Neural cell (in vitro differentiated cells): ENCODE measurements around the gene MTFMT. TPM values are rescaled to one million over a fixed set of nuclear protein-coding genes. Genes with fewer than 3 reads are reported as not detected.

ENCODE experiments used
- H2AFZ ChIP-seq: fragments of 200-600, 300-800 bp; sonication (generic), shearing (Covaris generic); 2 replicates; pipeline ENCODE4 v1.6.0; 2014; ENCODE audit warnings: low read depth, mild to moderate bottlenecking, antibody characterized with exemption, low read length, moderate library complexity
- H3F3A ChIP-seq: fragments of 200-600 bp; shearing (Covaris generic); 2 replicates; pipeline ENCODE4 v1.6.1; 2016; ENCODE audit warnings: mild to moderate bottlenecking, moderate library complexity, mixed read lengths, antibody characterized with exemption, low read length; ENCODE audit not compliant: insufficient read depth, poor library complexity, severe bottlenecking
- H3K27ac ChIP-seq: fragments of 200-600, 300-800 bp; sonication (generic), shearing (Covaris generic); 2 replicates; pipeline ENCODE4 v1.5.1; 2014; ENCODE audit warnings: mild to moderate bottlenecking, low read length, moderate library complexity
- H3K27me3 ChIP-seq: fragments of 300-800, 200-600 bp; sonication (generic), shearing (Covaris generic); 2 replicates; pipeline ENCODE4 v1.6.0; 2014; ENCODE audit warnings: mild to moderate bottlenecking, low read depth, low read length, moderate library complexity; ENCODE audit not compliant: insufficient read depth
- H3K36me3 ChIP-seq: fragments of 300-800, 200-600 bp; sonication (generic), shearing (Covaris generic); 2 replicates; pipeline ENCODE4 v1.5.1; 2014; ENCODE audit warnings: mild to moderate bottlenecking, antibody characterized with exemption, low read length, moderate library complexity; ENCODE audit not compliant: insufficient read depth
- H3K4me2 ChIP-seq: fragments of 300-800, 200-600 bp; sonication (generic), shearing (Covaris generic); 2 replicates; pipeline ENCODE4 v1.6.0; 2014; ENCODE audit warnings: mild to moderate bottlenecking, low read length
- H3K4me3 ChIP-seq: fragments of 300-800, 200-600 bp; sonication (generic), shearing (Covaris generic); 2 replicates; pipeline ENCODE4 v1.5.1; 2014; ENCODE audit warnings: mild to moderate bottlenecking, low read length, moderate library complexity
- H3K79me2 ChIP-seq: fragments of 200-600 bp; shearing (Covaris generic); replicated peaks from 2 replicates; pipeline ENCODE4 v1.6.0; 2014; ENCODE audit warnings: mild to moderate bottlenecking, low read length, moderate library complexity; ENCODE audit not compliant: insufficient read depth
- H3K9ac ChIP-seq: fragments of 300-800, 200-600 bp; sonication (generic), shearing (Covaris generic); 2 replicates; pipeline ENCODE4 v1.6.1; 2016; ENCODE audit warnings: mild to moderate bottlenecking, low read length, mixed read lengths
- H3K9me2 ChIP-seq: fragments of 200-600 bp; shearing (Covaris generic); 2 replicates; pipeline ENCODE4 v1.6.1; 2016; ENCODE audit warnings: mild to moderate bottlenecking, low read length, mixed read lengths; ENCODE audit not compliant: insufficient read depth
- H3K9me3 ChIP-seq: fragments of 200-600, 300-800 bp; sonication (generic), shearing (Covaris generic); 2 replicates; pipeline ENCODE4 v1.6.1; 2016; ENCODE audit warnings: mild to moderate bottlenecking, mixed run types, low read length, moderate library complexity, mixed read lengths
- H4K20me1 ChIP-seq: fragments of 200-600 bp; shearing (Covaris generic); 2 replicates; pipeline ENCODE4 v1.6.1; 2016; ENCODE audit warnings: mild to moderate bottlenecking, mixed run types; ENCODE audit not compliant: insufficient read depth
- CTCF ChIP-seq: fragments of 450-650 bp; IDR thresholded peaks from 2 replicates; pipeline ENCODE4 v1.5.1; 2014; ENCODE audit warnings: antibody characterized with exemption, mild to moderate bottlenecking, moderate library complexity; ENCODE audit not compliant: poor library complexity, severe bottlenecking
- EP300 ChIP-seq: fragments of 450-650 bp; conservative IDR thresholded peaks from 2 replicates; pipeline ENCODE4 v1.6.1; 2014; ENCODE audit warnings: antibody characterized with exemption, mild to moderate bottlenecking, moderate library complexity; ENCODE audit not compliant: poor library complexity, severe bottlenecking
- EZH2 ChIP-seq: fragments of 200-600, 300-800 bp; shearing (Covaris generic), sonication (generic); IDR thresholded peaks from 2 replicates; pipeline ENCODE4 v1.6.1; 2014; ENCODE audit warnings: antibody characterized with exemption, low read length, borderline replicate concordance, mild to moderate bottlenecking; ENCODE audit not compliant: insufficient read depth, poor library complexity, severe bottlenecking
- MXI1 ChIP-seq: fragments of 450-650 bp; conservative IDR thresholded peaks from 2 replicates; pipeline ENCODE4 v1.6.1; 2014; ENCODE audit warnings: antibody characterized with exemption, mild to moderate bottlenecking; ENCODE audit not compliant: poor library complexity, severe bottlenecking
- POLR2AphosphoS5 ChIP-seq: IDR thresholded peaks from 2 replicates; pipeline ENCODE4 v1.6.1; 2012
- RAD21 ChIP-seq: fragments of 450-650 bp; conservative IDR thresholded peaks from 2 replicates; pipeline ENCODE4 v1.6.1; 2014; ENCODE audit warnings: antibody characterized with exemption, mild to moderate bottlenecking, moderate library complexity
- SMC3 ChIP-seq: fragments of 450-650 bp; conservative IDR thresholded peaks from 2 replicates; pipeline ENCODE4 v1.6.1; 2014; ENCODE audit warnings: antibody characterized with exemption, mild to moderate bottlenecking, moderate library complexity; ENCODE audit not compliant: poor library complexity
- TAF1 ChIP-seq: IDR thresholded peaks from 2 replicates; pipeline ENCODE4 v1.6.1; 2012; ENCODE audit warnings: low read depth
- polyA plus RNA-seq: library from polyadenylated mRNA; depleted of rRNA; stranded (reverse); fragments of >200 nt; gene quantifications from 2 replicates; pipeline ENCODE4 v1.2.3, GENCODE V29; 2014
- TF ChIP-seq, protein P1 (sequence below): IDR thresholded peaks from 2 replicates; pipeline ENCODE4 v1.6.1; 2012; ENCODE audit warnings: borderline replicate concordance

The MTFMT gene
- polyA plus RNA-seq, 1 donor from 2014 or later = 21.3 TPM

- H4K20me1 ChIP-seq = no peaks in the 10 kb centered on the region
- no peak overlapping the region for H3K4me3 ChIP-seq
- TF ChIP-seq, protein P1, sequence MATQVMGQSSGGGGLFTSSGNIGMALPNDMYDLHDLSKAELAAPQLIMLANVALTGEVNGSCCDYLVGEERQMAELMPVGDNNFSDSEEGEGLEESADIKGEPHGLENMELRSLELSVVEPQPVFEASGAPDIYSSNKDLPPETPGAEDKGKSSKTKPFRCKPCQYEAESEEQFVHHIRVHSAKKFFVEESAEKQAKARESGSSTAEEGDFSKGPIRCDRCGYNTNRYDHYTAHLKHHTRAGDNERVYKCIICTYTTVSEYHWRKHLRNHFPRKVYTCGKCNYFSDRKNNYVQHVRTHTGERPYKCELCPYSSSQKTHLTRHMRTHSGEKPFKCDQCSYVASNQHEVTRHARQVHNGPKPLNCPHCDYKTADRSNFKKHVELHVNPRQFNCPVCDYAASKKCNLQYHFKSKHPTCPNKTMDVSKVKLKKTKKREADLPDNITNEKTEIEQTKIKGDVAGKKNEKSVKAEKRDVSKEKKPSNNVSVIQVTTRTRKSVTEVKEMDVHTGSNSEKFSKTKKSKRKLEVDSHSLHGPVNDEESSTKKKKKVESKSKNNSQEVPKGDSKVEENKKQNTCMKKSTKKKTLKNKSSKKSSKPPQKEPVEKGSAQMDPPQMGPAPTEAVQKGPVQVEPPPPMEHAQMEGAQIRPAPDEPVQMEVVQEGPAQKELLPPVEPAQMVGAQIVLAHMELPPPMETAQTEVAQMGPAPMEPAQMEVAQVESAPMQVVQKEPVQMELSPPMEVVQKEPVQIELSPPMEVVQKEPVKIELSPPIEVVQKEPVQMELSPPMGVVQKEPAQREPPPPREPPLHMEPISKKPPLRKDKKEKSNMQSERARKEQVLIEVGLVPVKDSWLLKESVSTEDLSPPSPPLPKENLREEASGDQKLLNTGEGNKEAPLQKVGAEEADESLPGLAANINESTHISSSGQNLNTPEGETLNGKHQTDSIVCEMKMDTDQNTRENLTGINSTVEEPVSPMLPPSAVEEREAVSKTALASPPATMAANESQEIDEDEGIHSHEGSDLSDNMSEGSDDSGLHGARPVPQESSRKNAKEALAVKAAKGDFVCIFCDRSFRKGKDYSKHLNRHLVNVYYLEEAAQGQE = no peak
- TF ChIP-seq POLR2AphosphoS5 (no peak), TAF1 (no peak)
- no peak overlapping the region for H3K4me2 ChIP-seq
- H3K79me2 ChIP-seq = no peaks in the 10 kb centered on the region
- H3K9me3 ChIP-seq = no peaks in the 10 kb centered on the region
- no peaks in the 10 kb centered on the region for H3K9me2 ChIP-seq
- H3K27me3 ChIP-seq = no peaks in the 10 kb centered on the region
- no peaks in the 10 kb centered on the region for H3K36me3 ChIP-seq
- no peak overlapping the region for H3K27ac ChIP-seq
- no peak overlapping the region for H3K9ac ChIP-seq
- H2AFZ ChIP-seq = no peak overlapping the region
- H3F3A ChIP-seq = no peaks in the 10 kb centered on the region
Observed at GRCh38 chr15:65050270-65050669, 20.8 kb upstream of the MTFMT start.

DNA sequence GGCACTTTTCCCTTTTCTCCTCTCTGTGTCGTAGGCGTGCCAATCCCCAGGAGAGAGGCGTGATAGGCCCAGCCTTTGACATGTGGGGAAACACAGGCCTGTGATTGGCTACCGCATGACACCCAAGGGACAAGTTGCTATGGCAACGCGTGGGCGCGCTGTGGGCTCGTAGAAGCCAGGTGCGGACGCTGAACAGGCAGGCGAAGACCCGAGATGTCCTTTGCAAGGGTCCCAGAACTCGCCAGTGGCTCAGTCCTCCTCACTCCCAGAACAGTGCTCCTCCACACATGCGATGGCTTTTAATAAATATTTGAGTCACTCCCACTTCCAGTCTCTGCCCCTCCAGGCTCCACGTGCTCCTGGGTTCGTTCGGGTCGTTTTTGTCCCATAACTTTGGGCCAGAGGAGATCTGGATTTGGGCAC is 20.0 kb upstream of the MTFMT start:
- Histone ChIP-seq H3K36me3 (no peaks in the 10 kb centered on the region), H3K4me3 (peak overlapping the region; percentile 61), H4K20me1 (no peaks in the 10 kb centered on the region), H3K79me2 (no peaks in the 10 kb centered on the region), H2AFZ (no peak overlapping the region), H3F3A (no peaks in the 10 kb centered on the region), H3K27me3 (no peaks in the 10 kb centered on the region), H3K9me3 (no peaks in the 10 kb centered on the region), H3K4me2 (peak overlapping the region; percentile 65), H3K9ac (no peak overlapping the region), H3K9me2 (no peaks in the 10 kb centered on the region), H3K27ac (no peak overlapping the region)
- TF ChIP-seq SMC3 = peak; percentile 13
- peak; percentile 83 for TF ChIP-seq MXI1
- no peak for TF ChIP-seq EZH2
- no peak for TF ChIP-seq CTCF
- no peak for TF ChIP-seq RAD21
- TF ChIP-seq POLR2AphosphoS5 = peak; percentile 72
- TF ChIP-seq, protein P1 = peak; percentile 32
- TF ChIP-seq TAF1 = no peak
- TF ChIP-seq EP300 = peak; percentile 58
